Loucy (cell line): Measurements from ENCODE around the gene GPR156.

Experiments used
- H2AFZ ChIP-seq: fragments of 200-600 bp; sonication (generic); 2 replicates; pipeline ENCODE4 v1.6.0; 2016; ENCODE audit warnings: antibody characterized with exemption, mild to moderate bottlenecking, low read length, moderate library complexity
- H3F3A ChIP-seq: fragments of 200-600 bp; 2 replicates; pipeline ENCODE4 v1.6.0; 2016; ENCODE audit warnings: antibody characterized with exemption, low read depth, mild to moderate bottlenecking
- H3K27me3 ChIP-seq: fragments of 200-600 bp; sonication (generic); 2 replicates; pipeline ENCODE4 v1.6.1; 2014; ENCODE audit warnings: low read length, mild to moderate bottlenecking; ENCODE audit not compliant: insufficient read depth, poor library complexity, severe bottlenecking
- H3K36me3 ChIP-seq: fragments of 200-600 bp; sonication (generic); 2 replicates; pipeline ENCODE4 v1.6.1; 2016; ENCODE audit warnings: low read length; ENCODE audit not compliant: insufficient read depth
- H3K4me1 ChIP-seq: fragments of 200-600 bp; sonication (generic); 2 replicates; pipeline ENCODE4 v1.5.1; 2014; ENCODE audit warnings: low read length, mild to moderate bottlenecking; ENCODE audit not compliant: insufficient read depth, poor library complexity, severe bottlenecking
- H3K4me2 ChIP-seq: fragments of 200-600 bp; sonication (generic); 2 replicates; pipeline ENCODE4 v1.6.0; 2014; ENCODE audit warnings: antibody characterized with exemption, low read length, low read depth, mild to moderate bottlenecking; ENCODE audit not compliant: poor library complexity, severe bottlenecking
- H3K4me3 ChIP-seq: fragments of 200-600 bp; sonication (generic); 2 replicates; pipeline ENCODE4 v1.5.1; 2014; ENCODE audit warnings: low read length, mild to moderate bottlenecking, mixed read lengths; ENCODE audit not compliant: poor library complexity, severe bottlenecking
- H3K79me2 ChIP-seq: fragments of 200-600 bp; sonication (generic); 2 replicates; pipeline ENCODE4 v1.6.1; 2014; ENCODE audit warnings: low read length; ENCODE audit not compliant: insufficient read depth
- H3K9ac ChIP-seq: fragments of 200-600 bp; sonication (generic); 2 replicates; pipeline ENCODE4 v1.6.0; 2014; ENCODE audit warnings: mild to moderate bottlenecking, low read depth, low read length, moderate library complexity; ENCODE audit not compliant: poor library complexity, severe bottlenecking
- H3K9me2 ChIP-seq: fragments of 200-600 bp; sonication (generic); replicated peaks from 2 replicates; pipeline ENCODE4 v1.6.1; 2016; ENCODE audit warnings: low read depth, low read length, mixed read lengths
- H3K9me3 ChIP-seq: fragments of 200-600 bp; sonication (generic); 2 replicates; pipeline ENCODE4 v1.6.1; 2014; ENCODE audit warnings: mild to moderate bottlenecking, antibody characterized with exemption, low read length, low read depth; ENCODE audit not compliant: insufficient read depth
- H4K20me1 ChIP-seq: fragments of 200-600 bp; sonication (generic); 2 replicates; pipeline ENCODE4 v1.6.0; 2014; ENCODE audit warnings: antibody characterized with exemption, low read length, mild to moderate bottlenecking; ENCODE audit not compliant: insufficient read depth, poor library complexity, severe bottlenecking
- EZH2phosphoT487 ChIP-seq: fragments of 200-600 bp; IDR thresholded peaks from 2 replicates; pipeline ENCODE4 v1.6.1; 2018; ENCODE audit warnings: antibody characterized with exemption, mild to moderate bottlenecking, moderate library complexity, borderline replicate concordance
- TF ChIP-seq, protein P1 (sequence below): fragments of 200-600 bp; sonication (generic); conservative IDR thresholded peaks from 2 replicates; pipeline ENCODE4 v1.5.1; 2014; ENCODE audit warnings: mild to moderate bottlenecking, antibody characterized with exemption, low read length

GPR156 gene

DNA sequence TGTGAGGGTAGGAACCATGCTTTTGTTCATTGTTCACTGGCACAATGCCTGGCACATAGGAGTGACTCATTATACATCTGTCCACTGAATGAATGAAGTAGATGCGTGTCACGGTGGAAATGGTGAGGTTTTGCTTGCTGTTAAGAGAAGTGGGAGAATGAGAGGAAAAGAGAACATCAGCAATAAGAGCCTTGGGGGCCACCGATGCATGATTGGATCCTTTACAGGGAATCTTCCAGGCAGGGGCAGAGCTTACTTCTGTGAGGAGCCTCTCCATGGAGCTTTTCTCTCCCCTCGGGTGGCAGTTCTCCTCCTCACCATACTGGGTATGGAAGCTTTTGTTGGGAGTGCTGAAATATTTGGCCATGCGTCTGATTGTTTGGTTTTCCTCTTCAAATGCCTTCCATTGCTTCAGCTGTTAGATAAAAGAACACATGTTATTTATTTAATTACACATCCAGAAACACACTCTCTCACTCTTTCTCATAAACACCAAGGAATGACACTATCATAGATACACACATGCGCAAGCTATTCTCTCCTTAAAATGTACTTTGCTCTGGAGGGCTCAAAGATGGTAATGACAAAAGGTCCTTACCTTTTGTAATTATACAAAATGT is 111.9 kb downstream of the GPR156 start:
- Histone ChIP-seq H4K20me1 (no peaks in the 10 kb centered on the region), H3K9me3 (no peaks in the 10 kb centered on the region), H3K4me1 (no peaks in the 10 kb centered on the region), H3K9ac (no peak overlapping the region), H3K4me2 (no peak overlapping the region), H3K79me2 (no peaks in the 10 kb centered on the region), H3K36me3 (no peaks in the 10 kb centered on the region), H3F3A (no peaks in the 10 kb centered on the region), H3K4me3 (no peak overlapping the region), H3K9me2 (no peaks in the 10 kb centered on the region), H2AFZ (no peak overlapping the region), H3K27me3 (no peaks in the 10 kb centered on the region)
- TF ChIP-seq EZH2phosphoT487: no peak
- TF ChIP-seq, protein P1, sequence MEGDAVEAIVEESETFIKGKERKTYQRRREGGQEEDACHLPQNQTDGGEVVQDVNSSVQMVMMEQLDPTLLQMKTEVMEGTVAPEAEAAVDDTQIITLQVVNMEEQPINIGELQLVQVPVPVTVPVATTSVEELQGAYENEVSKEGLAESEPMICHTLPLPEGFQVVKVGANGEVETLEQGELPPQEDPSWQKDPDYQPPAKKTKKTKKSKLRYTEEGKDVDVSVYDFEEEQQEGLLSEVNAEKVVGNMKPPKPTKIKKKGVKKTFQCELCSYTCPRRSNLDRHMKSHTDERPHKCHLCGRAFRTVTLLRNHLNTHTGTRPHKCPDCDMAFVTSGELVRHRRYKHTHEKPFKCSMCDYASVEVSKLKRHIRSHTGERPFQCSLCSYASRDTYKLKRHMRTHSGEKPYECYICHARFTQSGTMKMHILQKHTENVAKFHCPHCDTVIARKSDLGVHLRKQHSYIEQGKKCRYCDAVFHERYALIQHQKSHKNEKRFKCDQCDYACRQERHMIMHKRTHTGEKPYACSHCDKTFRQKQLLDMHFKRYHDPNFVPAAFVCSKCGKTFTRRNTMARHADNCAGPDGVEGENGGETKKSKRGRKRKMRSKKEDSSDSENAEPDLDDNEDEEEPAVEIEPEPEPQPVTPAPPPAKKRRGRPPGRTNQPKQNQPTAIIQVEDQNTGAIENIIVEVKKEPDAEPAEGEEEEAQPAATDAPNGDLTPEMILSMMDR: no peak

DNA sequence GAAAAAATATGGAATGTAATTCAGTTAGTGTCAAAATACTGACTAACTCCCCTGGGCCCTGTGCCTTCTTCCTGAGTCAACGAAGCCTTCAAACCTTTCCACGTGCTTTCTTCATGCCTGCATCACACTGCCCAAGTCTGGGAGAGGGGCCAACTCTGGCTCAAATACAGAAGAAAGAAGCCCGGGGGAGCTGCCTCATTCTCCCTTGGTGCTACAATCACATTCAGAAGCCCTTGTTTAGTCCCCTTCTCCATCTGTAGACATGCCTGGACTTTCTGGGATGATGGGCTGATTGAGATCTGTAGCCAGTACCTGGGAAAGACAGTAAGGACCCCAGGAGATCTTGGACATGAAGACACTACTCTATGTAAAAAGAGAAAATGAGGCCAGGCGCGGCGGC is 113.0 kb downstream of the GPR156 start:
- no peak for TF ChIP-seq EZH2phosphoT487
- TF ChIP-seq, protein P1: no peak
- no peak overlapping the region for H2AFZ ChIP-seq
- no peak overlapping the region for H3K9ac ChIP-seq
- H3K4me2 ChIP-seq: no peak overlapping the region
- no peaks in the 10 kb centered on the region for H3K9me2 ChIP-seq
- H3K36me3 ChIP-seq: no peaks in the 10 kb centered on the region
- H3K4me1 ChIP-seq: no peaks in the 10 kb centered on the region
- no peaks in the 10 kb centered on the region for H3K9me3 ChIP-seq
- no peaks in the 10 kb centered on the region for H3K79me2 ChIP-seq
- no peaks in the 10 kb centered on the region for H4K20me1 ChIP-seq
- H3K27me3 ChIP-seq: no peaks in the 10 kb centered on the region
- no peak overlapping the region for H3K4me3 ChIP-seq
- H3F3A ChIP-seq: no peaks in the 10 kb centered on the region

DNA sequence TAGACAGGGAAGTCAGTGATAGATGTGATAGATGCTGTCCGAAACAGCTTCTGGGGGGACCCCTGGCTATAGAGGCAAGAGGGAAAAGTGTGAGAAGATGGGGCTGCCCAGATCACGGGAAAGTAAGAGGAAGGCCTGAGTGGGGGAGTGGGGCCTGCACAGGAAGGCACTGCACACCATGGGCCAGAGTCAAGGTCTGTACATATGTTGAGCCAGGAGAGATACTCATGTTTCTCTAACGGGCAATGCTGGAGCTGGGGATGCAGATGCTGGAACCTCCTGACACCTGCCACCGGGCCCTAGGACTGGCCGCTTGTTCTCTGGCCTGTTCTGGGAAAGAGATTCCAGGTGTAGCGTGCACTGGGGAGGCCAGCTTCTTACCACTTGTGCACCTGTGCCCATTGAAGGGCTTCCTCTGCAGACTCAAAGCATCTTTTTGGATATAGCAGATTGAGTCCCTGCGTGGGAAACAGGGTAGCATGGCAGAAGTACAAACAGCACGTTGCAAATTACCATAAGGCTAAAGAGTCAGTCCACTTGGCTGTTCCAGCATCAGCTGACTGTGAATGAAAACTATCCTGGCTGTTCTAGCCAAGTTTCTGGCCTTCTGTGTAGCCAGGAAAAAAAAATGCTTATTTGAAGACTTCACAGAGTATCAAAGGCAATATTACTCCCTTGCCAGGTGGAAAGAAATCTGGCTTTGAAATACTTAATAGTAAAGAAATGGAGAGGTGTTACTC is 113.7 kb downstream of the GPR156 start:
- Histone ChIP-seq H3K79me2 (no peaks in the 10 kb centered on the region), H4K20me1 (no peaks in the 10 kb centered on the region), H3K9ac (no peak overlapping the region), H3F3A (no peaks in the 10 kb centered on the region), H3K4me3 (no peak overlapping the region), H3K4me1 (no peaks in the 10 kb centered on the region), H3K4me2 (no peak overlapping the region), H3K27me3 (no peaks in the 10 kb centered on the region), H3K9me2 (no peaks in the 10 kb centered on the region), H2AFZ (no peak overlapping the region), H3K9me3 (no peaks in the 10 kb centered on the region), H3K36me3 (no peaks in the 10 kb centered on the region)
- no peak for TF ChIP-seq EZH2phosphoT487
- TF ChIP-seq, protein P1: no peak
